Hepatic stellate cell (primary cell): ENCODE data around the gene TRIM71.

ENCODE experiments used
- DNase-seq: peaks from one replicate; pipeline ENCODE4 v3.0.0; 2011; ENCODE audit warnings: low spot score

The TRIM71 gene

GRCh38 chr3:32866533-32866932 is 48.7 kb downstream of the TRIM71 start:
- no peak for DNase-seq

DNA sequence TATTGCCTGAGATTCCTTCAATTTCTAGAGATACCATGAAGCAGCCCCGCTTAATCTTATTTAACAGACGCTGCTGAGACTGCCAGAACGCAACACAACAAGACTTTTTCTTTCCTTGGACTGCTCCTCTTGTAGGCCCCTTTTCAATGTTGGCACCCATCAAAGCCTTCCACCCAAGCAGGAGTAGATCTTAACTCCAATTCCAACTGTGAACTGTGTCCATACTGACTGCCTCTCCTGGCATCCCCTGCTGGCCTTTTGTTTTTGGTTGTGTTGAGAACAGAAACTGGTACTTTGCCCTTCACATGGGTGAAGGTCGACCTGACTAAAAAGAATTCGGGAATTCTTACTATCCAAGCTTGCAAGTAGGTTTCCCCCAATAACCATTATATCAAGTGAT is 50.2 kb downstream of the TRIM71 start:
- DNase-seq, result no peak

DNA sequence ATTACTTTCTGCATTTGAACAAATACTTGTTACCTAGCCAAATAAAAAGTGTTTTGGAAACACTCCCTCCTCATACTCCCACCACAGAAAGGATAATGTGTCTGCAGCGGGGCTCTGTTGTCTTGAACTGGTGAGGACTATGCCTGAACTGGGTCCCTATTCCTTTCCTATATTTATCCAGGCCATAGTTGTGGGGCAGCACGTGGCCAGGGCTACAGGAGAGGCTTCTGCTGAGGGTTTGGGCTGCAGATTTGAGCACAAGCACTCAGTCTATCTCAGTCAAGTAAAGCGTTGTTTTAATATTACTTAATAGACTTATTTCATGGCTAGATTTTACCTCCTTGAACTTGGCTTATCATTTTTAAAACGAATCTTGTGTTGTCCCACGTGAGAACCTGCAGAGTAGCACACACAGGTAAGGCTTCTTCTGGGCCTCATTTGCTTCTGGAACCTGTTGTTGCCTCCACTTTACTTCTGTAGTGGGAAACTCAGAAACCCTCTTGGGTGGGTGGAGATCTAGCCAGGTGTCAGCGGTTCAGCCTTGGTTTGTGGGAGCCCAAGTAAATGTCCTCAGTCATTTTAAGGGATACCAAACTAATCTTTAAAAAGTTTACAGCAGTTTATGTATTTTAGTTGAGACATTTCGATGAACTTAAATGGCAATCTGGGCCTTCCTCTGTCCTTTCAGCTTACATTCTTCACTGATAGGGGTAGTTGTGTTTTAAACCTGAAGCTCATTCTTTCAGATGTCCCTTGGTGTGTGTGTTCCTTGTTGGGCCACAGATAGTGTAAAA is 51.1 kb downstream of the TRIM71 start:
- DNase-seq, result no peak

- no peak for DNase-seq
Measured at GRCh38 chr3:32869513-32870047, 51.8 kb downstream of the TRIM71 start.

GRCh38 chr3:32870373-32871095 is 52.7 kb downstream of the TRIM71 start:
- no peak for DNase-seq

GRCh38 chr3:32871273-32871672 is 53.5 kb downstream of the TRIM71 start:
- DNase-seq, result no peak

DNA sequence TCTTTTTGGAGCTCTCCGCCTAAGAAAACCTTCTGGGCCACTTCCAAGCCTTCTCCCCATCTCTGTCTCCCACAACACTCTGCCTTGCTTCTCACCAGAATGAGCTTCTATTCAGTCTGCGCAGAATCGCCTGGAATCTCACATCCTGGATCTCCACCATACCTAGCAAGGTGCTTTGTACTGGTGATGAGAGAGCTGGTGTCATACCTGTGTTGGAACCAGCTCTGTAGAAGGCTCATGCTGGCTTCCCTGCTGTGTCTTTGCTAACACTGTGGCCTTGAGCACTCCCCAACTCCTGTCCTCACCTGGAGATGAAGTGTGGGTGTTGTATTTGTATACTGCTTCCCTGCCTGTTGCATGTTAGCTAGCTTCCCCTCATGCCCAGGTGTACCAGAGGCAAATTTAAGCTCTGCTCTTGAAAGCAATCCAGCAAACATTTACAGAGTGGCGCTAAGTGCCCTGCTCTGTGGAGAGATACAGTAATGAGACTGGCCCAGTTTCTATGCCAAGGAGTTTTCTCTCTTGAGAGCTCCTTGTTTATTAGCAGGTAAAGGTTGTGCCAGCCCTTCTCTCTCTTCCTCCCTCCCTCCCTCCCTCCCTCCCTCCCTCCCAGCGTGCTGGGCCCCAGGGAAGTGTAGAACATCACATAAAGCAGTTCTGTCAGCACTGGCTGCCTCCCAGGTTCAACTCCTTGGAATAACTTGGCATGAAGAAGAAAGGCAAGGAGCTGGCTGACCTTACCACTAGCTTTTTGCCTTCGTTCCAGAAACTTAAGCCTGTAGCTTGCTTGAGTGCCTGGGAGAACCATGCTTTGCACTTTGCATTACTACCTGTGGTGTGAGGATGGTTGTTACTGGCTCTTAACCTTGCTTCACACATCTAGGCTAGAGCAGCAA is 54.9 kb downstream of the TRIM71 start:
- no peak for DNase-seq

DNA sequence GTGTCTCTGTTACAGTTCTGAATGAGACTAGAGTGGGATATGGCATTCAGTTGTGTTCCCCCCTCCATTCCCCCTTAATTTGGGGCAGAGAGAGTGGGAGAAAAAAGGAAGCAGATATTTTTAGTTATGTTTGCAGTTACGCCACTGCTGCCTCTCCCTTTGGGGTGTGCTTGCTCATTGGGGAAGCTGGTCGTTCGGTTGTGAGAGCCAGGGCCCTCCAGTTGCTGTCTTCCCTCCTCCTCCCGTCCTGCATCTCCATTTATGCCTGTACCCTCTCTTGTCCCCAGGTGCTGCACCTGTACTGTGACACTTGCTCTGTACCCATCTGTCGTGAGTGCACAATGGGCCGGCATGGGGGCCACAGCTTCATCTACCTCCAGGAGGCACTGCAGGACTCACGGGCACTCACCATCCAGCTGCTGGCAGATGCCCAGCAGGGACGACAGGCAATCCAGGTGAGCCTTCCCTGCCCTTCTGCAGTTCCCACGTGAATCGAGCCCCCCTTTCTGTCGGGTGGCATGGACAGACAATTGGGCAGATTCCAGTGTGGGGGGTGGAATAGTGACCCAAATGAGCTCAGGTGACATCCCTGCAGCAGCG is 55.8 kb downstream of the TRIM71 start:
- no peak for DNase-seq

- no peak for DNase-seq
Measured at GRCh38 chr3:32876920-32877319, 59.1 kb downstream of the TRIM71 start.

GRCh38 chr3:32877598-32877997 is 59.8 kb downstream of the TRIM71 start:
- DNase-seq, result no peak

DNA sequence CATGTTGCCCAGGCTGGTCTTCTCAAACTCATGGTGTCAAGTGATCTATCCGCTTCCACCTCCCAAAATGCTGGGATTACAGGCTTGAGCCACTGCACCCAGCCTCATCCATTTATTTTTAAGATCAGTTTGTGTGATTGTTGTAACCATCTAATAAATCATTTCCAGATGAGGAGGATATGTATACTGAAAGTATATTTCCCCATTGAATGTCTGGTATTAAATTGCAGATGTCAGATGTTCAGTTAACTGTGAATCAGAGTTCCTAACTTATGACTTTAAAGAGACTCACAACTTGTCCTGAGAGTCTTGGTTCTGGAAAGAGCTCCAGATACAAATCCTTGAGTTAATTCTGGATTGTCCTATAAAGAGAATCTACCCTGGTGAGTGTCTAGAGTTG is 62.4 kb downstream of the TRIM71 start:
- DNase-seq, result no peak

GRCh38 chr3:32881624-32882023 is 63.8 kb downstream of the TRIM71 start:
- DNase-seq, result no peak

DNA sequence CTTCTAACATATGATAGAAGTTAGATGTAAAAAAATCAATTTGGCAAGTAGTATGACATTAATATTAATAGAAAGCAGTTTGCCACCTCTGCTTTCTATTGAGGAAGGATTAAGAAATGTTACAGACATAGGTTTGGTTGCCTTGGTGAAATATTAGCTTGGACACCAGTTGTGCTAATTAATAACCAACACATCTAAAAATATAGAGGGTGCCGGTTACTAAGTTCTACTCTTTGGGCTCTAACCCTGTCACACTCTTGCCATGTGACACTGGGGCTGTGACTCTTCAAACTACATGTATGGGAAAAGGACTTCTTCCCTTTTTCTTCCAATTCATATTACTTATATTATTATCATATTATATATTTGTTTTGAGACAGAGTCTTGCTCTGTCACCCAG is 64.4 kb downstream of the TRIM71 start:
- no peak for DNase-seq

DNA sequence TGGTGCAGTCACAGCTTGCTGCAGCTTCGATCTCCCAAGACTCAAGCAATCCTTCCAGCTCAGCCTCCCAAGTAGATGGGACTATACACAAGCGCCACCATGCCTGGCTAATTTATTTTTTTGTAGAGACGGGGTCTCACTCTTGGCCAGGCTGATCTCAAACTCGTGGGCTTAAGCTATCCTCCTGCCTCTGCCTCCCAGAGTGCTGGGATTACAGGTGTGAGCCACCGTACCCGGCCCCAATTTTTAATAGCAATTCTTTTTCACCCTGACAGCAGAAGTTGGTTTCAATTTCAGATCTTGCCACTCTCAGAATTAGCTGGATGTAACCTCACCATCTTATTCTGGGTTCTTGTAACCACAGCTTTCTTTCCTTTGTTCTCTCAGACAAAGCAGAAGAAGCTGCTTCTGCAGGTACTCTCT is 64.8 kb downstream of the TRIM71 start:
- no peak for DNase-seq

DNA sequence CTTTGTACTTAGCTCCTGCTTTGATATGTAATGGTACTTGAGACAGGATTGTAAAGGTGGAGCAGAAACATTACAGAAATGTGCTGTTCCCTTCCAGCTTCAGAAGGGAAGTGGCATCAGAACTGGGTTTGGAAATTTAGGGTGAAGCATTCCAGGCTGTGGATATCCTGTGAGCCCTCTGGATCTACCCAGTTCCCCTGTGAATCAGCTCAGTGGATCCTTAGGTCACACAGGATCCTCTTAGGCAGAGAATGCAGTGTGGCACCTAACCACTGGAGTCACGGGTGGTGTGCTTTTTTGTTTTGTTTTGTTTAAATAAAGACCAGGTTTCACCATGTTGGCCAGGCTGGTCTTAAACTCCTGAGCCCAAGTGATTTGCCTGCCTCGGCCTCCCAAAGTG is 66.0 kb downstream of the TRIM71 start:
- DNase-seq, result no peak

GRCh38 chr3:32884591-32884990 is 66.8 kb downstream of the TRIM71 start:
- DNase-seq, result no peak

- DNase-seq, result no peak
Measured at GRCh38 chr3:32885283-32885901, 67.6 kb downstream of the TRIM71 start.

DNA sequence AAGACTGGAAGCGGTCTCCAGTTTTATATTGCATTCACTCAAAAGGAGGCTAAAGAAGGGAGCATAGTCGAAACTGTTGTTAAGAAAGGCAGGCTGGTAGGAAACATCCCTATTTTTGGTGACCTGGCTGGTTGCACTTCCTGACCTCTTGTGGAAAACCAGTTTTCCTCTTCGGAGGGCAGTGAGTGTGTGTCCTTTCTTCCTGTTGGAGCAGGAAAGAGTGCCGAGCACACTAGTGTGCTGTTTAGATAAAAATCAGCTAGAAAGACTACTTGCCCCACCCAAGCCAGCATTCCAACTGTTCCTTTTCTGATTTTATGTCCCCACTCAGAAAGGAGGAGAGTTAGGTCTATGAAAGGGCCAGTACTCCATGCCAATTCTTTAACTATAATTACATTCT is 68.5 kb downstream of the TRIM71 start:
- DNase-seq, result no peak

GRCh38 chr3:32886911-32887310 is 69.1 kb downstream of the TRIM71 start:
- no peak for DNase-seq

DNA sequence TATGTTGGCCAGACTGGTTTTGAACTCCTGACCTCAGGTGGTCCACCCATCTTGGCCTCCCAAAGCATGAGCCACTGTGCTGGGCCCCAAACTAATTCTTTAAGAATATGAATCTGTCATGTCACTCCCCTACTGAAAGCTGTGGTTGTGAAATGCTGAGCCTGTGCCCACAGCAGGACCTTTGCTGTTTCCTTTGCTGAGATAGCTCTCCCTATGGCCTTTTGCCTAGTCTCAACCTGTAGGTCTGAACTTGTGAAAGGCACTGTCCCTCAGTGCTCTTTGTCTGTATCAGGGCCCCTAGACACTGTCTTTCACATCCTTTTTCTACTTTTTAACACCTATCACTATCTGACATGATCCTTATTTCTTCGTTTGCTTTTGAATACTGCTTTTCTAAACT is 70.9 kb downstream of the TRIM71 start:
- DNase-seq, result no peak
